Fibroblast of skin of right biceps (primary cell): ENCODE results near the gene SKA2.
A peak's percentile ranks its signal among the peaks of the same experiment; 100 is the strongest.
"Not testable (repeated sequence)": the region's sequence is repeated elsewhere in the genome, so short reads cannot be mapped to it uniquely, and the experiment has no call there.

Source experiments
- DNase-seq: peaks from one replicate; pipeline ENCODE4 v3.0.0-alpha.2; 2013

SKA2 gene

GRCh38 chr17:59154721-59155438 lies at the start of gene SKA2:
Gene SKA2, minus strand, starts transcription at chr17:59155186. Its CDS starts 23 bp downstream, at chr17:59155163.
- DNase-seq = no peak

DNA sequence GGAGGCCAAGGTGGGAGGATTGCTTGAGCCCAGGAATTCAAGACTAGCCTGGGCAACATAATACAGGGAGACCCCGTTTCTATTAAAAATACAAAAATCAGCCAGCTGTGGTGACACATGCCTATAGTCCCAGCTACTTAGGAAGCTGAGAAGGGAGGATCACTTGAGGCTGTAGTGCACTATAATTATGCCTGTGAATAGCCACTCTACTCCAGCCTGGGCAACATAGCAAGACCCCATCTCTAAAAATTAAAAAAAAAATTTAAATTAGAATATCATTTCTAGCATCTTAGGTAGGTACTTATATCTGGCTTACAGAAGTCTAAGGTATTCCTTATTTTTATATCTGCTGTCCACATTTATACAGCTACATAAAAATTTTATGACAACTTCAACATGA lies 47.3 kb upstream of the SKA2 start:
- DNase-seq = no peak

DNA sequence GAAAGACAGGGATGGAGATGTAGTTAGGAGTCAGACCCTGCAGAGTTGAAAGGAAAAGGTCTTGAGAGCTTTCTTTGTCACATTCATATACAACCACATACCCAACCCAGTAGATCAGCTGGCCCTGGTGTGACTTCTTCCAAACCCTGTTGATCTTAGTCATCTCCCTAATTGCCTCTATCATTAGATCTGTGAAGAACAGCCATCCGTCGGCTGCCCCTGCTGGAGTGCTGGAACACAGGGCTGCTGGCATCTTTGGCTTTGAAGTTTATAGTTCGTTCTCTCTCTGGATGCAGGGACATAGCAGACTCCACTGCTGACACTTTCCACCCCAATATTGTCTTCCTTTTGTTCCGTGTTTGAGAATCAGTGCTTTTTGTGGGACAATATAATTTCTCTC lies 44.4 kb upstream of the SKA2 start:
- no peak for DNase-seq

DNA sequence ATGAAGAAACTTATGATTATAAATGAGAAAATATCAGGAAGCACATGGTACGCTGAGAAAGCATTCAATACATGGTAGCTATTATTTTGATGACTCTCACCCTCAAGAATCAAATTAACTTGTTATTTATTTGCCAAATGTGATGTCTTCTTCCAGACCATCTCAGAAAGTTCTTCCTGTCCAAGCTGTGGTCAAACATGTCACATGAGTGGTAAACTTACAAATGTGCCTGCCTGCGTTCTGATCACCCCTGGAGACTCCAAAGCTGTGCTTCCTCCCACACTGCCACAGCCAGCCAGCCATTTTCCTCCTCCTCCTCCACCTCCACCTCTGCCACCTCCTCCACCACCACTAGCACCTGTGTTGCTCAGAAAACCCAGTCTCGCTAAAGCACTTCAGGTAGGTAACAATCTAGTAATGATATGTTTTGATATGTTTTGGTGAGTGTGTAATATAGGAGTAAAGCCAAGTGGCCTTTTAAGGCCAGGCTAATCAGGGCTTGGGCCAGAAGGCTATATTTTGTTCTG lies 38.4 kb upstream of the SKA2 start:
- DNase-seq = no peak

DNA sequence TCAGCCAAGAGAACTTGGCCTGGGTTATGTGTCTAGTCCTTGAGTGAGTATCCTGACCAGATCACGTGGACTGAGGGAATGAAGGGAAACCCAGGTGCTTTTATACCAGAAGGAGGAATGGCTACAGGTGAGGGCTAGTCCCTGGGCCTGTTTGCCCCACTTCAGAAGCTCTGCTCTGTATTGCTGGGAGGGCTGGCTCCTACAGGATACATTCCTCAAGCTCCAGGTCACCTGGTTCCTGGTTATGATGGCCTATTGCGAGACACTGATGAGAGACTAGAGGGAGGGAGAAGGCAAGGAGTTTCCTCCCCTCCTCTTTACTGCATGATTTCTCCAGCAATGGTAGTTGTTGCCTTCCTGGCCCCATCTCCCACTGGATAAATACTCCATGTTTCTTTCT lies 35.8 kb upstream of the SKA2 start:
- no peak for DNase-seq

DNA sequence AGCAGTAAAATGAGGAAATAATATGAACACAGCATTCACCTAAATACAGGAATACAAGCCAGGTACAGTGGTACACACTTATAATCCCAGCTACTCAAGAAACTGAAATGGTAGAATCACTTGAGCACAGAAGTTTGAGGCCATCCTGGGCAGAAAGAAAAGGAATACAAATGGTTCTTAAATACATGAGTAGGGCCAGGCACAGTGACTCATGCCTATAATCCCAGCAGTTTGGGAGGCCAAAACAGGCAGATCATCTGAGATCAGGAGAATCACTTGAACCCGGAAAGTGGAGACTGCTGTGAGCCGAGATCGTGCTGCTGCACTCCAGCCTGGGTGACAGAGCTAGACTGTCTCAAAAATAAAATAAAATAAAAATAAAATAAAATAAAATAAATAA lies 31.9 kb upstream of the SKA2 start:
- DNase-seq = no peak

DNA sequence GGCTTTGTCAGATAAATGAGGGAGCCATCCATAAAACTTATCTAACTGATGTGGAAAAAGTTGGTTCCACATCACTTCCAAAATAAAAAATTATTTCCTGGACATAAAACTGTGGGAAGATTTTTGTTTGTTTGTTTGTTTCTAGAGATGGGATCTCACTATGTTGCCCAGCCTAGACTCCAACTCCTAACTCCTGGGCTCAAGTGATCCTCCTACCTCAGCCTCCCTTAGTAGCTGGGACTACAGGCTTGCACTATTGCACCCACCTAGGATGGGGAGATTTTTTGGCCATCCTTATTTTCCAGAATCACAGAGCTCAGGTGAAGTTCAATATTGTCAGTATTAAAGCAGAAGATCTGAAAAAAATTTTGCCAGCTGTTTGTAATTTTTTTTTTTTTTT lies 31.0 kb upstream of the SKA2 start:
- no peak for DNase-seq

DNA sequence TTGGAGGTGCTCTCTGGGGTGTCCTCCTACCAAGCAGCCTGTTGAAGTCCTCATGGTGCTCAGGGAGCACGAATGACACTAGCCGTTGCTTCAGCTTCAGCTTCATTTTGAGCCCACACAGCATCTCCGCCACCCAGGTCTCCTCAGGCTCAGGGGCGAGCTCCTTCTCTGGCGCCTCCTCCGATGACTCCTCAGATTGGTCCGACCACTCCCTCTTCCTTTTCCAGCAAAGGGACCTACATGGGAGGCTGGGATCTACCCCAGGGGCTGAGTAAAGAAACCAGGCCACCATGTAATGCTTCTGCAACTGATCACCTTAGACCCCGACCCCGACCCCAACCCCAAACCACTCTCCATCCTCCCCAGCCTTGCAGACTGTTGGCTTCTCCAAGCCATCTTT lies 26.5 kb upstream of the SKA2 start:
- DNase-seq = no peak

DNA sequence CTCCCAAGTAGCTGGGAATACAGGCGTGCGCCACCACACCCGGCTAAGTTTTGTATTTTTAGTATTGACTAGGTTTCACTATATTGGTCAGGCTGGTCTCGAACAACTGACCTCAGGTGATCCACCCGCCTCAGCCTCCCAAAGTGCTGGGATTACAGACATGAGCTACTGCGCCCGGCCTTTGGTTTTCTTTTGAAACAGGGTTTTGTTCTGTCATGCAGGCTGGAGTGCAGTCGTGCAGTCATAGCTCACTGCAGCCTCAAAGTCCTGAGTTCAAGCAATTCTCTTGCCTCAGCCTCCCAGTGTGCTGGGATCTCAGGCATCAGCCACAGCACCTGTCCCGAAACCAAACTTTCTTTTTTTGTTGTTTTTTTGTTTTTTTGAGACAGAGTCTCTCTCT lies 25.6 kb upstream of the SKA2 start:
- no peak for DNase-seq

DNA sequence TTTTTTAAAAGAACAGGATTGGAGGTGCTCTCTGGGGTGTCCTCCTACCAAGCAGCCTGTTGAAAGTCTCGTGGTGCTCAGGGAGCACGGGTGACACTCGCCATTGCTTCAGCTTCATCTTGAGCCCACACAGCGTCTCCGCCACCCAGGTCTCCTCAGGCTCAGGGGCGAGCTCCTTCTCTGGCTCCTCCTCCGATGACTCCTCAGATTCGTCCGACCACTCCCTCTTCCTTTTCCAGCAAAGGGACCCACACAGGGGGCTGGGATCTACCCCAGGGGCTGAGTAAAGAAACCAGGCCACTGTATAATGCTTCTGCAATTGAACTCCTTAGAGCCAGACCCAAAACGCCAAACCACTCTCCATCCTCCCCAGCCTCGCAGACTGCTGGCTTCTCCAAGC lies 24.6 kb upstream of the SKA2 start:
- DNase-seq = not testable (repeated sequence)

DNA sequence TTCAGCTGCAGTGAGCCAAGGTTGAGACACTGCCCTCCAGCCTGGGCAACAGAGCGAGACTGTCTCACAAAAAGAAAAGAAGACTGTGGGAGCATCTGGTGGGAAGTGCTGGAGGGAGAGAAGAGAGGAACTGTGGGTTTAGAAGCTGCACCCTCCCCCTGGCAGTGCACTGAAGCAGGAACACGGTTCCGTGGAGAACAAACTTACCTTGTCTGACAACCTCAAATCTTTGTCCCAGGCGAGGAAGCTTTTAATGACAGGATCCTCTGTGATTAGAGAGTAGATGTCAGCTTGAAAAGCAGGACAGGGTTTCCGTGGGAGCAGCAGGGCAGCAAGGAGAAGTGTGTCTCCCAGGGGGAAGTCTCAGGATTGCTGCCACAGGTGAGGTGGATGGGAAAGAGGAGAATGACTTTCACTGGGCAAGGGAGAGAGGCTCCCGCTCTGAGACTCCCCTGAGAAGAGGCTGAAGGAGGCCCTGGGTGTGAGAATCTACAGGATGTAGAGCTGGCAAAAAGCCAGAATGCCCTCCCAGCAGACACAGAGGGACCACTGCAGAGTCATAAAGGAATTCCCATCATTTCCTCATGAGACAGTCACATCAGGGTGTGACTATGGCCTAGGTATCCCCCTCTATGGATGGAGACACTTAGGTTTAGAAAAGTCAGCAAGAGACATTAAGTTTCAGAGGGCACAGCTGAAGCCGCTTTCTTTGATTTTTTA lies 23.4 kb upstream of the SKA2 start:
- DNase-seq = peak; percentile 11

DNA sequence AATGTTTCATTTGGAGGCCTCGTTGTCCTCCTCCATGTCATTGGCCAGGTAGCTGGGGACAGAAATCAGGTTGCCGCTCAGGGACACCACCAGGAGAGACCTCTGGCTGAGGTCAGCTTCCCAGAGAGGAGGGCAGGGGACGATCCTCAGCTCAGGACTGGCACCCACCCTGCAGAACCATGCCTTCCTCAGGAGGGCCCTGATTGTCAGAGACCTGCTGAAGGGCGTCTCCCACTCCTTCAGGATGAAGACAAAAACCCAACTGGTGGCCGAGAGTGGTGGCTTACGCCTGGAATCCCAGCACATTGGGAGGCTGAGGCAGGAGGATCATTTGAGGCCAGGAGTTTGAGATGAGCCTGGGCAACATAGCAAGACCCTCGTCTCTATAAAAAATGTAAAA lies 20.1 kb upstream of the SKA2 start:
- no peak for DNase-seq

DNA sequence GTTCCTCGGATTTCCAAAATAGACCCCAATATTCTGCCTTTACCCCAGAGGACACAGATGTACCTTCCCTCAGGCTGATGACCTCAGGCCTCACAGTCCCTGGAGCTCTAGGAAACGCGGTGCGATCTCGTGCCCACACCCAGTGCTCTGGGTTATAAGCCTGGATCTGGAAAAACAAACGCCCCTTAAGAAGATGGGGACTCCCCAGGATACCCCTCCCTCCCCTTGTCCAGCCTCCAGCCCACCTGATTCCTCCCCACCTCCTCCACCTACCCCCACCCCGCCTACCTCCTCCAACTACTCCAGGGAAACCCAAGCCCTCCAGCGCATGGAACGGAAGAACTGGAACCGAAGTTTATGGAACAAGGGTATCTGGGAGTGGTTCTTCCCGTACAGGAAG lies 19.7 kb upstream of the SKA2 start:
- DNase-seq = no peak

- DNase-seq = no peak
These were observed 17.5 kb upstream of the SKA2 start for GRCh38 chr17:59172436-59173004.

DNA sequence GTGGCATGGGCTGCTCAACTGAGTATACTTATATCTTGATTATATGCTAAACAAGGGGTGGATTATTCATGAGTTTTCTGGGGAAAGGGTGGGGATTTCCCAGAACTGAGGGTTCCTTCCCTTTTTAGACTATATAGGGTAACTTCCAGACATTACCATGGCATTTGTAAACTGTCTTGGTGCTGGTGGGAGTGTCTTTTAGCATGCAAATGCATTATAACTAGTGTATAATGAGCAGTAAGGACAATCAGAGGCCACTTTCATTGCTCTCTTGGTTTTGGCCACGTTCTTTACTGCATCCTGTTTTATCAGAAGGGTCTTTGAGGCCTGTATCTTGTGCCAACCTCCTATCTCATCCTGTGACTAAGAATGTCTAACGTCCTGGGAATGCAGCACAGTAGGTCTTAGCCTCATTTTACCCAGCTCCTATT lies 12.6 kb upstream of the SKA2 start:
- DNase-seq = peak; percentile 36

DNA sequence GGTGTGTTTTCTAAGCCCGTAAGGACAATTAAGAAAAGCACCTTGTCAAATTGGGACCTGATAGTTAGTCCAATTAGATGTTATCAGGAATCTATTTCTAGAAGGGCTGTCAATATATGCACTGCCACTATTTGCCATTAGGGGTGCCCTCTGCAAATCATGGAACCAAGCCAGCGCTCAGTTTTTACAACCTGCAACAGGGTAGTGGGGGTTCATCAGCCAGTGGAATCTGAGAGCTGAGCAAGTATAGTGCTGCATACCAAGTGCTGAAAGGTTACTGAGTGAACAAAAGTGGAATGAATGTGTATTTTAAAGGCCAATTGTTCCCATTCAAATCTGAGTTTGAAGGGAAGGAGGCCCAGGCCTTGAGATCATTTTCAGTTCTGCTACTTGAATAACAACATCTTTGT lies 11.0 kb upstream of the SKA2 start:
- peak; percentile 55 for DNase-seq

DNA sequence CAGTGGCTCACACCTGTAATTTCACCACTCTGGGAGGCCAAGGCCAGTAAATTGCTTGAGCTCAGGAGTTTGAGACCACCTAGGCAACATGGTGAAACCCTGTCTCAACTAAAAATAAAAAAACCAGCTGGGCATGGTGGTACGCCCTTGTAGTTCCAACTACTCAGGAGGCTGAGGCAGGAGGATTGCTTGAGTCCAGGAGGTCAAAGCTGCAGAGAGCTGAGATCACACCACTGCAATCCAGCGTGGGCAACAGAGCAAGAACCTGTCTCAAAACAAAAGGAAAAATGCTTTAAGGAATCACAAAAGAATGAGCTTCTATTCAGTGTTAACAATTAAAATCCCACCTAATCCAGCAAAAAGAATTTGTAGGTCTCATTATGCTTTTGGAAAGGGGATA lies 6.5 kb upstream of the SKA2 start:
- DNase-seq = no peak

- no peak for DNase-seq
These were observed 5.4 kb upstream of the SKA2 start for GRCh38 chr17:59160157-59161025.

DNA sequence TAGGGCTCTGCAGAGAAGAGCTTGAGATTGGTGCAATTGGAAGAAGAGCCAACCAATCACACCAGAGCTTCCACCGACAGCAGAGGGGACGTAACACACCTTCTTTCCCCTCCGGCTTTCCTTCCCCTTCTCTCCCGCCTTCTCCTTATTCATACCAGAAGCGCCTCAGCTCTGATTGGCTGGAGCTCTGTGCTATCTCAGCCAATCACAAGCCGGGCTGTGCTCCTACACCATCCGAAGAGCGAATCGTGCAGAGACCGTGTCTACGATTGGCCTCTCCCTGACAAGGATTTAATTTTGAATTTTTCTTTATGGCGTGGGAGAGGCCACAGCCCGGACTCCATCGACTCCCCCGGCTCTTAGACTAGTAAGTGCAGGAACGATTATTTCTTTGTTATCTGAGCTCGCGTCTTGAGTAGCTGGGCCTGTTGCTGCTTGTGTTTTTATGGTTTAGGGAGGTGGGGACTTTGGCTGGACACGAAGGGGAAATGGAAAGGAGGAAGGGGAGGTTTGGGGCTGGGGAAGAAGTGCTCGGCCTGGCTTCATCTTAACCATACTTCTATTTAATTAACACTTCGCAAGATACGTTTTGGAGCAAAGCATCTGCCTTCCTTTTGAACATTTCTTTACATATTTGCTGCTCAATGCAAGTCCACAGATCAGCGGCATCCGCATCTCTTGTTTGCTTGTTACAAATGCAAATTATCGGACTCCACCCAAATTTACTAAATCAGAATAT lies 622 bp upstream of the SKA2 start, which contains the start of gene PRR11:
TSS of gene PRR11 (plus strand) at position 308 of the 739 bp plus-strand sequence. CDS start 14,007 bp downstream, outside the sequence.
- DNase-seq = peak; percentile 100

- DNase-seq = peak; percentile 59
These were observed 680 bp downstream of the SKA2 start for GRCh38 chr17:59154292-59154720.

DNA sequence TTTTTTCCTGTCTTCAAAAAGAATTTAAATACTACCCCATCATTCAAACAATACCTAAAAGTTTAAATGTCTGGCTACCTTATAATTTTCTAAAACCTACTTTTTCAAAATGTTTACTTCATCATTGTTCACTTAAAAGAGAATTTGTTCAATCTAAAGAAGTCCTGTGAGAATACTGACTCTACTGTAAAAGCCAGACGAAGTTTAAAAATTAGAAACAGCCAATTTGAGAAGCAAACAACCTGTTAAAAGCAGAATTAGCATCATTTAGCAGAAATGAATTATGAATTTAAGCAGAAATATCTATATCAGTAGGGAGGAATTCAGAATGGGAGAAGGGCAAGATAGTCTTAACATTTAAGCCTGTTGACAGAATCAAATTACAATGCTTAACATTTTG lies 2.1 kb downstream of the SKA2 start:
- DNase-seq = no peak

DNA sequence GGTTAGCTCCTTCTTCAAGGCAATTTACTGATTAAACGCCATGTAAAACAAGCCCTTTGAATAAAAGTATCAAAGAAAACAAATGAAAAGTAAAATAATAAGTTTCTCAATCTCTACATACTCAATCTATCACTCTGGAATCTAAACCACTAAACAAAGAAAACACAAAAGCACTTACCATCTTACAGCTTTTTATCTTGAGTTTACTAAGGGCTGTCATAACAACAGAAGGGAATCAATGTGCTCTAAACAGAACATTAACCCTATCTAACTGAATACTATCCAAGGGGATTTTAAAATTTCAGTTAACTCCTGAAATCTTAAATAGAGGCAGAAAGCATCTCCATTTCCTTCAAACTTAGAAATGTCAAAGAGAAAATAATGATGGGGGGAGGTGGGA lies 3.4 kb downstream of the SKA2 start:
- DNase-seq = no peak
